ENCODE data around the gene MKRN1.
"Not testable (repeated sequence)": the region's sequence is repeated elsewhere in the genome, so short reads cannot be mapped to it uniquely, and the experiment has no call there.

Gene MKRN1

GRCh38 chr7:140509789-140510188 is 30.5 kb upstream of the MKRN1 start:
- Histone ChIP-seq H3K9me3 (ENCODE audit: control insufficient read depth in 2 of 2, low read length in 2 of 2) (no peaks in the 10 kb centered on the region), H3K4me3 (ENCODE audit: low read length in 2 of 2) (no peak overlapping the region), H3K27me3 (ENCODE audit: control insufficient read depth in 1 of 2, insufficient read depth in 2 of 2, low read length in 2 of 2) (no peaks in the 10 kb centered on the region), H3K36me3 (ENCODE audit: control insufficient read depth in 2 of 2, insufficient read depth in 2 of 2, low read length in 2 of 2) (no peaks in the 10 kb centered on the region), H3K9ac (ENCODE audit: low read length in 2 of 2) (no peak overlapping the region), H3K4me1 (ENCODE audit: control insufficient read depth, insufficient read depth, low read length) (peaks cover 28% of the 10 kb centered on the region), H3K27ac (ENCODE audit: low read length) (no peak overlapping the region)

DNA sequence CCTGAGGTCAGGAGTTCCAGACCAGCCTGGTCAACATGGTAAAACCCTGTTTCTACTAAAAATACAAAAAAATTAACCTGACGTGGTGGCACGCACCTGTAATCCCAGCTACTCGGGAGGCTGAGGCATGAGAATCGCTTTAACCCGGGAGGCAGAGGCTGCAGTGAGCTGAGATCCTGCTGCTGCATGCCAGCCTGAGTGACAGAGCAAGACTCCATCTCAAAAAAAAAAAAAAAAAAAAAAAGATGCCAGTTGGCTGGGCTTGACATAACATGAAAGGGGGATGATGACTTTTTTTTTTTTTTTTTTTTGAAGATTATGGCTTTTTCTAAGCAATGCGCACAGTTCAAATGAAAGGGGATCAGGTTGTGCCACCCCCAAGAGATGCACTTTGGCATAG is 28.3 kb upstream of the MKRN1 start:
- H3K27me3 ChIP-seq (ENCODE audit: control insufficient read depth in 1 of 2, insufficient read depth in 2 of 2, low read length in 2 of 2); H3K9ac ChIP-seq (ENCODE audit: low read length in 2 of 2); H3K9me3 ChIP-seq (ENCODE audit: control insufficient read depth in 2 of 2, low read length in 2 of 2); H3K4me3 ChIP-seq (ENCODE audit: low read length in 2 of 2); H3K36me3 ChIP-seq (ENCODE audit: control insufficient read depth in 2 of 2, insufficient read depth in 2 of 2, low read length in 2 of 2): not testable (repeated sequence)
- peak overlapping the region; percentile 85 for H3K27ac ChIP-seq (ENCODE audit: low read length)
- H3K4me1 ChIP-seq (ENCODE audit: control insufficient read depth, insufficient read depth, low read length): peaks cover 25% of the 10 kb centered on the region

GRCh38 chr7:140506788-140507464 is 27.6 kb upstream of the MKRN1 start:
- H3K4me3 ChIP-seq (ENCODE audit: low read length in 2 of 2): peak overlapping the region; percentile 28 to 49
- no peaks in the 10 kb centered on the region for H3K27me3 ChIP-seq (ENCODE audit: control insufficient read depth in 1 of 2, insufficient read depth in 2 of 2, low read length in 2 of 2)
- H3K36me3 ChIP-seq (ENCODE audit: control insufficient read depth in 2 of 2, insufficient read depth in 2 of 2, low read length in 2 of 2): no peaks in the 10 kb centered on the region
- H3K9ac ChIP-seq (ENCODE audit: low read length in 2 of 2): peak overlapping the region in 1 of 2 donors; percentile 21
- peaks cover 21% of the 10 kb centered on the region for H3K4me1 ChIP-seq (ENCODE audit: control insufficient read depth, insufficient read depth, low read length)
- H3K27ac ChIP-seq (ENCODE audit: low read length): peak overlapping the region; percentile 85
- no peaks in the 10 kb centered on the region for H3K9me3 ChIP-seq (ENCODE audit: control insufficient read depth in 2 of 2, low read length in 2 of 2)

DNA sequence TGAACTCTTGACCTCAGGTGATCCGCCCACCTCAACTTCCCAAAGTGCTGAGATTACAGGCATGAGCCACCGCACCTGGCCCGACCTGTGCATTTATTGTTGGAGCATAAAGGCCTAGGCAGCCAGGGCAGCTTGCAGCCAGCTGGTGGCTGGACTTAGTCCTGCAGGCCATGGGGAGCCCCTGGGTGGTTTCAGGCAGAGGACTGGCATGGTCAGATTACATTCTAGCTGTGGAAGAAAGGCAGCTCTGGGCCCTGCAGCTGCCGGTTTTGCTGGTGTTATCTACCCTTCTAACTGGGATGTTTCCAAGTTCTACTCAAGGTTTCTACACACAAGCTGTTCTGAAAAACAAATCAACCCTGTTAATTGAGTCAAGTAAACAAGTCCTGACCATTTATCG is 22.7 kb upstream of the MKRN1 start:
- Histone ChIP-seq H3K27ac (ENCODE audit: low read length) (no peak overlapping the region), H3K4me3 (ENCODE audit: low read length in 2 of 2) (no peak overlapping the region), H3K4me1 (ENCODE audit: control insufficient read depth, insufficient read depth, low read length) (peaks cover 13% of the 10 kb centered on the region), H3K9ac (ENCODE audit: low read length in 2 of 2) (no peak overlapping the region), H3K36me3 (ENCODE audit: control insufficient read depth in 2 of 2, insufficient read depth in 2 of 2, low read length in 2 of 2) (no peaks in the 10 kb centered on the region), H3K9me3 (ENCODE audit: control insufficient read depth in 2 of 2, low read length in 2 of 2) (no peaks in the 10 kb centered on the region), H3K27me3 (ENCODE audit: control insufficient read depth in 1 of 2, insufficient read depth in 2 of 2, low read length in 2 of 2) (no peaks in the 10 kb centered on the region)

- H3K4me3 ChIP-seq (ENCODE audit: low read length in 2 of 2); H3K36me3 ChIP-seq (ENCODE audit: control insufficient read depth in 2 of 2, insufficient read depth in 2 of 2, low read length in 2 of 2); H3K27me3 ChIP-seq (ENCODE audit: control insufficient read depth in 1 of 2, insufficient read depth in 2 of 2, low read length in 2 of 2); H3K9ac ChIP-seq (ENCODE audit: low read length in 2 of 2); H3K27ac ChIP-seq (ENCODE audit: low read length); H3K4me1 ChIP-seq (ENCODE audit: control insufficient read depth, insufficient read depth, low read length); H3K9me3 ChIP-seq (ENCODE audit: control insufficient read depth in 2 of 2, low read length in 2 of 2): not testable (repeated sequence)
Measured at GRCh38 chr7:140497807-140498206, 18.5 kb upstream of the MKRN1 start.

DNA sequence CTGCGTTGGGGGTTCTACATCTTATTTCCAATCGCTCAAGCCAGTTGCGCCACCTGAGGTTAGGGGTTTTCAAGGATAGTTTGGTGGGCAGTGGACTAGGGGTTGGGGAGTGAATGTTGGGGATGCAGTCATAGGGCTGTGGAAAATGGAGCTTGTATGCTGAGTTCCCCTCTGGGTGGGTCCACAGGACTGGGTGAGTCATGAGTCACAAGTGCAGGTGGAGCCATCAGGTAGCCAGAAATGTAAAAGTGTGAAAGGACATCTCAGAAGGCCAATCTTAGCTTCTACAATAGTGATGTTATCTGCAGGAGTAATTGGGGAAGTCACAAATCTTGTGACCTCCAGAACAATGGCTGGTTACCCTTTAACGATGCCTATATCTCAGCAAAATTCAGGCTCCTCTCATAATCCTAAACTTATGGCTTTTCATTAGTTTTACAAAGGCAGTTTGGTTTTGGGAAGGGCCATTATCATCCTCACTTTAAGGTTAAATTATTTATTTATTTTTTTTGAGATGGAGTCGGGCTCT is 18.0 kb upstream of the MKRN1 start:
- Histone ChIP-seq H3K27ac (ENCODE audit: low read length) (no peak overlapping the region), H3K4me1 (ENCODE audit: control insufficient read depth, insufficient read depth, low read length) (no peaks in the 10 kb centered on the region), H3K9me3 (ENCODE audit: control insufficient read depth in 2 of 2, low read length in 2 of 2) (no peaks in the 10 kb centered on the region), H3K27me3 (ENCODE audit: control insufficient read depth in 1 of 2, insufficient read depth in 2 of 2, low read length in 2 of 2) (no peaks in the 10 kb centered on the region), H3K4me3 (ENCODE audit: low read length in 2 of 2) (no peak overlapping the region), H3K36me3 (ENCODE audit: control insufficient read depth in 2 of 2, insufficient read depth in 2 of 2, low read length in 2 of 2) (no peaks in the 10 kb centered on the region), H3K9ac (ENCODE audit: low read length in 2 of 2) (no peak overlapping the region)

DNA sequence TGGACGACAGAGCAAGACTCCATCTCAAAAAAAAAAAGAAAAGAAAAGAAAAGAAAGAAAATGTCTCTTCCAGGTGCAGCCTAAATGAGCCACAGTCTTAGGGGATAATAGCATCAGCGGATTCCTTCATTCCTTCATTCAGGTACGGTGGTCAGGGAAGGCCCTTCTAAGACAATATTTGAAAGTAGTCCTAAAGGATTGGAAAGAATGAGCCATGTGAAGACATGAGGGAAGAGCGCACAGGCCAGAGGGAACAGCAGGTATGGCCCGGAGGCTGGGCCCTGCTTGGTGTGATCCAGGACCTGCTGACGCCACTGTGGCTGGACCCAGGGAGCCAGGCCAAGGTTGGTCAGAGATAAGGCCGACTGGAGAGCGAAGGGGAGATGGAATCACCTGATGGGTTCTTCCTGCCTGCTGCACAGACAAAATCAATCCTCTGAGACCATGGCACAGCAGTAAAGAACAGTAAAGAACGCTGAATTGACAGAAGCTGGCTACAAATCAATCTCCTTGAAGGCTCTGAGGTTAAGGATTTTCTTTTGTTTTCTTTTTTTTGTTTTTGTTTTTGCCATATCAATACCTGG is 16.3 kb upstream of the MKRN1 start:
- H3K36me3 ChIP-seq (ENCODE audit: control insufficient read depth in 2 of 2, insufficient read depth in 2 of 2, low read length in 2 of 2): no peaks in the 10 kb centered on the region
- no peak overlapping the region for H3K4me3 ChIP-seq (ENCODE audit: low read length in 2 of 2)

GRCh38 chr7:140494867-140495266 is 15.6 kb upstream of the MKRN1 start:
- no peaks in the 10 kb centered on the region for H3K4me1 ChIP-seq (ENCODE audit: control insufficient read depth, insufficient read depth, low read length)
- H3K27me3 ChIP-seq (ENCODE audit: control insufficient read depth in 1 of 2, insufficient read depth in 2 of 2, low read length in 2 of 2): no peaks in the 10 kb centered on the region
- H3K27ac ChIP-seq (ENCODE audit: low read length): no peak overlapping the region
- no peak overlapping the region for H3K4me3 ChIP-seq (ENCODE audit: low read length in 2 of 2)
- no peaks in the 10 kb centered on the region for H3K9me3 ChIP-seq (ENCODE audit: control insufficient read depth in 2 of 2, low read length in 2 of 2)
- H3K36me3 ChIP-seq (ENCODE audit: control insufficient read depth in 2 of 2, insufficient read depth in 2 of 2, low read length in 2 of 2): no peaks in the 10 kb centered on the region
- no peak overlapping the region for H3K9ac ChIP-seq (ENCODE audit: low read length in 2 of 2)

More for the DNA sequence above, 16.3 kb upstream of the MKRN1 start:
- Histone ChIP-seq H3K27ac (ENCODE audit: low read length) (no peak overlapping the region), H3K4me1 (ENCODE audit: control insufficient read depth, insufficient read depth, low read length) (no peaks in the 10 kb centered on the region), H3K9ac (ENCODE audit: low read length in 2 of 2) (no peak overlapping the region), H3K27me3 (ENCODE audit: control insufficient read depth in 1 of 2, insufficient read depth in 2 of 2, low read length in 2 of 2) (no peaks in the 10 kb centered on the region), H3K9me3 (ENCODE audit: control insufficient read depth in 2 of 2, low read length in 2 of 2) (no peaks in the 10 kb centered on the region)

- Histone ChIP-seq H3K36me3 (ENCODE audit: control insufficient read depth in 2 of 2, insufficient read depth in 2 of 2, low read length in 2 of 2) (no peaks in the 10 kb centered on the region), H3K4me3 (ENCODE audit: low read length in 2 of 2) (no peak overlapping the region), H3K27ac (ENCODE audit: low read length) (no peak overlapping the region), H3K4me1 (ENCODE audit: control insufficient read depth, insufficient read depth, low read length) (no peaks in the 10 kb centered on the region), H3K9me3 (ENCODE audit: control insufficient read depth in 2 of 2, low read length in 2 of 2) (no peaks in the 10 kb centered on the region), H3K27me3 (ENCODE audit: control insufficient read depth in 1 of 2, insufficient read depth in 2 of 2, low read length in 2 of 2) (no peaks in the 10 kb centered on the region), H3K9ac (ENCODE audit: low read length in 2 of 2) (no peak overlapping the region)
Measured at GRCh38 chr7:140489026-140489359, 9.7 kb upstream of the MKRN1 start.

GRCh38 chr7:140485500-140486265 is 6.4 kb upstream of the MKRN1 start:
- no peak overlapping the region for H3K9ac ChIP-seq (ENCODE audit: low read length in 2 of 2)
- H3K27ac ChIP-seq (ENCODE audit: low read length): no peak overlapping the region
- H3K4me3 ChIP-seq (ENCODE audit: low read length in 2 of 2): no peak overlapping the region
- no peaks in the 10 kb centered on the region for H3K4me1 ChIP-seq (ENCODE audit: control insufficient read depth, insufficient read depth, low read length)
- no peaks in the 10 kb centered on the region for H3K27me3 ChIP-seq (ENCODE audit: control insufficient read depth in 1 of 2, insufficient read depth in 2 of 2, low read length in 2 of 2)
- H3K36me3 ChIP-seq (ENCODE audit: control insufficient read depth in 2 of 2, insufficient read depth in 2 of 2, low read length in 2 of 2): no peaks in the 10 kb centered on the region
- H3K9me3 ChIP-seq (ENCODE audit: control insufficient read depth in 2 of 2, low read length in 2 of 2): no peaks in the 10 kb centered on the region

Measured in stomach smooth muscle (tissue), 2 donors.